LNCaP clone FGC (cell line): ENCODE results near the gene NECTIN1.

Experiments used
- DNase-seq: peaks from one replicate; pipeline ENCODE4 v3.0.0-alpha.2; 2011; ENCODE audit warnings: low read depth
- H3K4me3 ChIP-seq: 2 replicates; pipeline ENCODE4 v1.5.1; 2011; ENCODE audit warnings: mild to moderate bottlenecking, low read depth, low read length, control low read depth
- CTCF ChIP-seq: IDR thresholded peaks from 2 replicates; pipeline ENCODE4 v1.5.1; 2012; ENCODE audit warnings: mild to moderate bottlenecking; ENCODE audit not compliant: control insufficient read depth, insufficient read depth; ENCODE audit errors: extremely low read depth

The NECTIN1 gene

DNA sequence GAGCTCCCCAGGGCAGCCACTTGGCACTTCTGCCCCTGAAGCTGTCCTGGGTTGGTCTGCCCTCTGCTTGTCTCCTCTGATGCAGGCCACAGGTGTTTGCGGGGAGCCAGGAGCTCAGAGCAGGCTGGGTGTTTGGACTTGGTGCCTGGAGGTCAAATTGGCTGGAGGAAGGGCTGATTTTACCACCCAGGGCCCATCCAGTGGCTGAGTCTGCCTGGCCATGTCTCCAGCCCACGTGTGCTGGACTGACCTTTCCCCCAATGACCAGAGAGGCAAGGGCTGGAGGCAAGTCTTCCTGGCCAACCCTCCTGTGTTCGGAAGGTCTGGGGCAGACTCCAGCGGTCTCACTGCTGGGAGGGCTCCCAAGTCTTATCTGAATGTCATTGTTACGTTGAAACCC, 84.0 kb downstream of the NECTIN1 start:
- TF ChIP-seq CTCF = no peak
- DNase-seq = no peak
- H3K4me3 ChIP-seq = no peak overlapping the region

DNA sequence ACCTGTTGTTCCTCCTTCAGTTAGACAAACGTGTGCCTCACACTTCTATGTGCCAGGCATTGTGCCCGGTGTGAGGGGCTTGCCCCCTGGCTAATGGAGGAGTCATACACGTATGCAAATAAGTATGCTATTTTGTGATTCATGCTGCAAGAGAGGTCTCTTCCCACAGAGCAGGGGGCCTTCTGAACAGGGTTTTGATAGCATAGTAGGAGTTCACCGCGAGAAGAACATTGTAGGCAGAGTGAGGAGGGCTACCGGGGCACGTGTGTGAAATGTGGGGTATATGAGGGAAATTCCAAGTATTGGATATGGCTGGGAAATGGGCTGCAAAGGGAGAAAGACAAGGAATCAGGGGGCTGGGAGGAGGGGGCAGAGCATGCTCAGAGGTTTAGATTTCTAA, 84.5 kb downstream of the NECTIN1 start:
- no peak for DNase-seq
- no peak overlapping the region for H3K4me3 ChIP-seq
- TF ChIP-seq CTCF = no peak

DNA sequence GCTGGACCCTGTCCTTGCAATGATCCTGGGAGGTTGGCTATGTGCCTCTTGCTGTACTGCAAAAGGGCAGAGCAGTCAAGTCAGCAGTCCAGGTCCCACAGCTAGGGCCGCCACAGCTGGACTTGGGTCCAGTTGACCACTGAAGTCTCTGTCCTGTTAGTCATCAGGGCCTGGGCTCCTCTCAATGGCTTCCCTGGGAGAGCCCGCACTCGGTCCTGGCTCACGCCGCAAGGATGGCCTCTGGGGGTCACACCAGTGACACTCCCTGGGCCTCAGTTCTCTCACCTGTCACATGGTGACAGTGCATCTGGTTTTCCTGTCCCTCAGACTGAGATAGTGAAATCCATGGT, 85.1 kb downstream of the NECTIN1 start:
- no peak for DNase-seq
- no peak for TF ChIP-seq CTCF
- H3K4me3 ChIP-seq = no peak overlapping the region

DNA sequence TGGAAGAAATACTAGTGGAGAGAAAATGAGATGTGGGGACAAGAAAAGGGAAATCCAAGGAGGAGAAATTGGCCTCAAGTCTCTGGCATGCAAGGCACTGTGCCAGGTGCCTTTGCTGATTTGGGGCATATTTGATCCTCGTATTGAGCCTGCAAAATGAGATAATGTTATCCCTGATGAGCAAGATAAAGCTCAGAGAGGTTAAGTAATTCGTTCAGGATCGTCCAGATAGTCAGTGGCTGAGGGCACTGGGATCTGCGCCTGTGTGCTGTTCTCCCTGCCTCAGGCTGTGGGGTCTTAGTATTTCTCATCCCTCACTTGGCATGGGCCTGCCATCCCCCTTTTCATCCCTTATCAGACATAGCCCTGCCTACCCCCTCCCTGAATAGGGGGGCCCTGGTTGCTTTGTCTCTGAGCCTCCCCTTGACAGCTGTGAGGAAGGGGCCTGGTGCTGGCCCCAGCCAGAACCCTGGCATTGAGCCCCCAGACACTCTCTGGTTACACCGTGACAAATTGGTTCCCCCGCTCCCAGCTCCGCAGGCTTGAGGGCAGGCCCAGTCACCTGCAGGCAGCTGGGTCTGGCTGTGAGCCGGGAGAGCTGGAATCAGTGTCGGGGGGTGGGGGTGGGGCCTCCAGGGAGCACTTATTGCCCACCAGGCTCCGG, 85.7 kb downstream of the NECTIN1 start:
- no peak overlapping the region for H3K4me3 ChIP-seq
- DNase-seq = no peak

DNA sequence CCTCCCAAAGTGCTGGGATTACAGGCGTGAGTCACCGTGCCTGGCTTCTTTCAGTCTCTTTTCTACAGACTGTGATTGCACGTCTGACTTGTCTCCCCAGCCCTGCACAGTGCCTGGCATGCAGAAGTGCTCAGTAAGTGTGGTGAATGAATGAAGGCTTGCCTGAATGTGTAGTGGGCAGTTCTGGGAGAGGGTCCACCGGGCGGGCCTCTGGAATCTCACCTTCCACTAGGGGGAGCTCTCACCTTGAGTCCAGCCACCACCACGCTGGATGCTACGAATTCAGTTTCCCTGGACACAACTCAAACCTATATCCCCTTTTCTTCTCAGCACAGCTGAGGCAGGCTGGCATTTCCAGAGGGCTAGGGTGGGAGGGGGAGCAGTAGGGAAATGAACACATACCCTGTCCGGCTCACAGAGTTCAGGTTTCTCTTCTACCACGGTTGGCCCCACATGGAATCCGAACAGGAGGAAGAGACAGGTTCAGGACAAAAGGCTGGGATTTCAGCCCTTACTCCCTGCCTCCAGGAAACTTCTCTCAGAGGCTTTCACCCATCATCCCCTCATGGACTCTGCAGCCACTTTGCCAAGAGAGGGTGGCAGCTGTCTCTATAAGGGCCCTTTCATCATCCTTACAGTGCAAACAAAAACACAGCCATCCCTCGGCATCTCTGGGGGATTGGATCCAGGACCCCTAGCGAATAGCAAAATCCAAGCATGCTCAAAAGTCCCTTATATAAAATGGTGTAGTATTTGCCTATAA, 86.8 kb downstream of the NECTIN1 start:
- no peak for DNase-seq
- no peak overlapping the region for H3K4me3 ChIP-seq
- TF ChIP-seq CTCF = peak; percentile 52

More for the DNA sequence above, 85.7 kb downstream of the NECTIN1 start:
- no peak for TF ChIP-seq CTCF

DNA sequence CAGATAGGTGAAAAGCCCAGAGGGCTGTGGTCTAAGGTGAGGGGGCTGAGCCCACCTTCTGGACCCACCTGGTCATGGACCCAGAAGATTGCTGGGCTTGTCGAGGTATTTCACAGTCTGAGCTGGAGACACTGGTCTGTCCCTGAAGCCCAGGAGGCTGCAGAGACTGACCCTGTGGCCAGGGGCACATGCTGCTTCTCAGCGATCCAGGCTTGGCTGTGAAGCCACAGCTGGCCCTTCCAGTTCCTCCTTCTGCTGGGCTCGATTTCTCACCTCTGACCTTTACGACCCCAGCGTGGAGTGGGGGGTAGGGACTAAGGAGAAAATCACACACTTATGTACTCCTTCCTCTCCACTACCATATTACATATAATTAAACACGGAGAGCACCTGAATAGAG, 88.5 kb downstream of the NECTIN1 start:
- DNase-seq = no peak
- no peak for TF ChIP-seq CTCF
- no peak overlapping the region for H3K4me3 ChIP-seq
